GM21825 (cell line): ENCODE data around the gene YEATS2.
"Not testable (repeated sequence)": the region's sequence is repeated elsewhere in the genome, so short reads cannot be mapped to it uniquely, and the experiment has no call there.

Source experiments
- ATAC-seq: cut with Tn5 transposase; IDR thresholded peaks from one replicate; pipeline ENCODE4 v1.9.1; 2021; ENCODE audit warnings: mild to moderate bottlenecking, moderate library complexity; ENCODE audit not compliant: unreplicated experiment

YEATS2 gene

GRCh38 chr3:183697610-183698317 is at the start of gene YEATS2:
Gene YEATS2, plus strand, starts transcription at chr3:183697797. Its CDS starts 17,366 bp downstream, at chr3:183715163.
- ATAC-seq: peak; percentile 74

- no peak for ATAC-seq
Measured at GRCh38 chr3:183650554-183650953, 47.0 kb upstream of the YEATS2 start.

- no peak for ATAC-seq
Measured at GRCh38 chr3:183653209-183654064, 44.2 kb upstream of the YEATS2 start.

- no peak for ATAC-seq
Measured at GRCh38 chr3:183654727-183655126, 42.9 kb upstream of the YEATS2 start.

GRCh38 chr3:183662099-183662498 is 35.5 kb upstream of the YEATS2 start:
- ATAC-seq: no peak

- ATAC-seq: no peak
Measured at GRCh38 chr3:183664913-183665381, 32.6 kb upstream of the YEATS2 start.

- ATAC-seq: no peak
Measured at GRCh38 chr3:183680061-183680460, 17.5 kb upstream of the YEATS2 start.

GRCh38 chr3:183687705-183688104 is 9.9 kb upstream of the YEATS2 start:
- no peak for ATAC-seq

- no peak for ATAC-seq
Measured at GRCh38 chr3:183688874-183689273, 8.7 kb upstream of the YEATS2 start.

- not testable (repeated sequence) for ATAC-seq
Measured at GRCh38 chr3:183689621-183690020, 8.0 kb upstream of the YEATS2 start.

- no peak for ATAC-seq
Measured at GRCh38 chr3:183690402-183690995, 7.1 kb upstream of the YEATS2 start.

GRCh38 chr3:183692436-183692835 is 5.2 kb upstream of the YEATS2 start:
- no peak for ATAC-seq

GRCh38 chr3:183695569-183696364 is 1.8 kb upstream of the YEATS2 start:
- ATAC-seq: no peak

GRCh38 chr3:183697123-183697609 is 431 bp upstream of the YEATS2 start:
- no peak for ATAC-seq

- peak; percentile 10 for ATAC-seq
Measured at GRCh38 chr3:183698318-183698751, 738 bp downstream of the YEATS2 start.

- no peak for ATAC-seq
Measured at GRCh38 chr3:183698756-183699155, 1.2 kb downstream of the YEATS2 start.

GRCh38 chr3:183699238-183699947 is 1.8 kb downstream of the YEATS2 start:
- no peak for ATAC-seq

- no peak for ATAC-seq
Measured at GRCh38 chr3:183701744-183702143, 4.1 kb downstream of the YEATS2 start.

GRCh38 chr3:183703892-183704291 is 6.3 kb downstream of the YEATS2 start:
- ATAC-seq: not testable (repeated sequence)

GRCh38 chr3:183710231-183710630 is 12.6 kb downstream of the YEATS2 start:
- no peak for ATAC-seq
